ENCODE results near the gene DUOX2. TPM values are rescaled to one million over a fixed set of nuclear protein-coding genes. Genes with fewer than 3 reads are reported as not detected.
"Not testable (repeated sequence)": the region's sequence is repeated elsewhere in the genome, so short reads cannot be mapped to it uniquely, and the experiment has no call there.

The DUOX2 gene
- polyA plus RNA-seq, 4 donors = 0.03 to 0.05 (median 0.05) TPM; not detected in 1

- no peak for DNase-seq (ENCODE audit: low read depth in 4 of 4, low spot score in 2 of 4)
Measured at GRCh38 chr15:45120081-45120972, 6.4 kb upstream of the DUOX2 start.

- no peak for DNase-seq (ENCODE audit: low read depth in 4 of 4, low spot score in 2 of 4)
Measured at GRCh38 chr15:45118996-45119395, 5.0 kb upstream of the DUOX2 start.

GRCh38 chr15:45118131-45118588 lies 4.2 kb upstream of the DUOX2 start:
- DNase-seq (ENCODE audit: low read depth in 4 of 4, low spot score in 2 of 4) = peak; percentile 70 to 91 (median 85)

GRCh38 chr15:45117308-45118130 lies 3.5 kb upstream of the DUOX2 start:
- DNase-seq (ENCODE audit: low read depth in 4 of 4, low spot score in 2 of 4) = no peak

GRCh38 chr15:45116482-45117307 lies 2.7 kb upstream of the DUOX2 start:
- DNase-seq (ENCODE audit: low read depth in 4 of 4, low spot score in 2 of 4) = no peak

- DNase-seq (ENCODE audit: low read depth in 4 of 4, low spot score in 2 of 4) = no peak
Measured at GRCh38 chr15:45116006-45116481, 2.1 kb upstream of the DUOX2 start.

- DNase-seq (ENCODE audit: low read depth in 4 of 4, low spot score in 2 of 4) = no peak
Measured at GRCh38 chr15:45115312-45115820, 1.4 kb upstream of the DUOX2 start.

- DNase-seq (ENCODE audit: low read depth in 4 of 4, low spot score in 2 of 4) = no peak
Measured at GRCh38 chr15:45114751-45115085, 746 bp upstream of the DUOX2 start.

- no peak for DNase-seq (ENCODE audit: low read depth in 4 of 4, low spot score in 2 of 4)
Measured at GRCh38 chr15:45113380-45113990, 487 bp downstream of the DUOX2 start.

GRCh38 chr15:45112591-45113379 lies 1.2 kb downstream of the DUOX2 start:
- no peak for DNase-seq (ENCODE audit: low read depth in 4 of 4, low spot score in 2 of 4)

- DNase-seq (ENCODE audit: low read depth in 4 of 4, low spot score in 2 of 4) = no peak
Measured at GRCh38 chr15:45112143-45112590, 1.8 kb downstream of the DUOX2 start.

- no peak for DNase-seq (ENCODE audit: low read depth in 4 of 4, low spot score in 2 of 4)
Measured at GRCh38 chr15:45111390-45112142, 2.4 kb downstream of the DUOX2 start.

- DNase-seq (ENCODE audit: low read depth in 4 of 4, low spot score in 2 of 4) = no peak
Measured at GRCh38 chr15:45110256-45110820, 3.6 kb downstream of the DUOX2 start.

GRCh38 chr15:45107941-45108630 lies 5.9 kb downstream of the DUOX2 start:
- DNase-seq (ENCODE audit: low read depth in 4 of 4, low spot score in 2 of 4) = no peak

GRCh38 chr15:45106002-45106790 lies 7.8 kb downstream of the DUOX2 start:
- no peak for DNase-seq (ENCODE audit: low read depth in 4 of 4, low spot score in 2 of 4)

- no peak for DNase-seq (ENCODE audit: low read depth in 4 of 4, low spot score in 2 of 4)
Measured at GRCh38 chr15:45105586-45105985, 8.4 kb downstream of the DUOX2 start.

- not testable (repeated sequence) for DNase-seq (ENCODE audit: low read depth in 4 of 4, low spot score in 2 of 4)
Measured at GRCh38 chr15:45104170-45104569, 9.8 kb downstream of the DUOX2 start.

Measured in left renal cortex interstitium (tissue), 4 donors.